DOHH2 (cell line): ENCODE results near the gene FRMD3.

ENCODE experiments used
- H3F3A ChIP-seq: fragments of 200-600 bp; sonication (generic), shearing (Covaris generic); 2 replicates; pipeline ENCODE4 v1.6.0; 2016; ENCODE audit warnings: antibody characterized with exemption, mild to moderate bottlenecking; ENCODE audit not compliant: control insufficient read depth, insufficient read depth
- H3K27ac ChIP-seq: fragments of 200-600 bp; sonication (generic); 2 replicates; pipeline ENCODE4 v1.5.1; 2014; ENCODE audit warnings: low read depth, mild to moderate bottlenecking, low read length, moderate library complexity
- H3K27me3 ChIP-seq: fragments of 200-600 bp; sonication (generic); 2 replicates; pipeline ENCODE4 v1.6.1; 2014; ENCODE audit warnings: mild to moderate bottlenecking, low read length, mixed read lengths; ENCODE audit not compliant: control insufficient read depth
- H3K36me3 ChIP-seq: fragments of 200-600 bp; sonication (generic); 2 replicates; pipeline ENCODE4 v1.6.1; 2014; ENCODE audit warnings: mild to moderate bottlenecking, low read length, moderate library complexity, mixed read lengths; ENCODE audit not compliant: control insufficient read depth
- H3K4me1 ChIP-seq: fragments of 200-600 bp; sonication (generic); 2 replicates; pipeline ENCODE4 v1.6.1; 2014; ENCODE audit warnings: mild to moderate bottlenecking, low read length, mixed read lengths; ENCODE audit not compliant: control insufficient read depth
- H3K4me2 ChIP-seq: fragments of 200-600 bp; sonication (generic); 2 replicates; pipeline ENCODE4 v1.6.0; 2014; ENCODE audit warnings: mild to moderate bottlenecking, low read length, moderate library complexity
- H3K4me3 ChIP-seq: fragments of 200-600 bp; sonication (generic); 2 replicates; pipeline ENCODE4 v1.5.1; 2014; ENCODE audit warnings: mild to moderate bottlenecking, low read length, mixed read lengths
- H3K79me2 ChIP-seq: fragments of 200-600 bp; sonication (generic); 2 replicates; pipeline ENCODE4 v1.6.1; 2014; ENCODE audit warnings: mild to moderate bottlenecking, low read length, mixed read lengths; ENCODE audit not compliant: control insufficient read depth
- H3K9me2 ChIP-seq: fragments of 200-600 bp; sonication (generic); replicated peaks from 2 replicates; pipeline ENCODE4 v1.6.1; 2014; ENCODE audit warnings: mild to moderate bottlenecking, low read length, mixed read lengths; ENCODE audit not compliant: control insufficient read depth
- H3K9me3 ChIP-seq: fragments of 200-600 bp; sonication (generic); 2 replicates; pipeline ENCODE4 v1.6.1; 2014; ENCODE audit warnings: antibody characterized with exemption, low read length, mixed read lengths; ENCODE audit not compliant: control insufficient read depth, insufficient read depth
- H4K20me1 ChIP-seq: fragments of 200-600 bp; sonication (generic); 2 replicates; pipeline ENCODE4 v1.6.0; 2014; ENCODE audit warnings: low read depth, mild to moderate bottlenecking, antibody characterized with exemption, low read length, moderate library complexity; ENCODE audit not compliant: control insufficient read depth, insufficient read depth
- EZH2phosphoT487 ChIP-seq: fragments of 200-600 bp; sonication (generic); IDR thresholded peaks from 2 replicates; pipeline ENCODE4 v1.6.1; 2017; ENCODE audit warnings: borderline replicate concordance, mild to moderate bottlenecking, antibody characterized with exemption, low read length, moderate library complexity, mixed read lengths
- TF ChIP-seq, protein P1 (sequence below): fragments of 200-600 bp; sonication (generic); IDR thresholded peaks from one replicate; pipeline ENCODE4 v1.5.1; 2014; ENCODE audit warnings: antibody characterized with exemption, mild to moderate bottlenecking, low read depth, low read length; ENCODE audit not compliant: poor library complexity, severe bottlenecking

The FRMD3 gene

DNA sequence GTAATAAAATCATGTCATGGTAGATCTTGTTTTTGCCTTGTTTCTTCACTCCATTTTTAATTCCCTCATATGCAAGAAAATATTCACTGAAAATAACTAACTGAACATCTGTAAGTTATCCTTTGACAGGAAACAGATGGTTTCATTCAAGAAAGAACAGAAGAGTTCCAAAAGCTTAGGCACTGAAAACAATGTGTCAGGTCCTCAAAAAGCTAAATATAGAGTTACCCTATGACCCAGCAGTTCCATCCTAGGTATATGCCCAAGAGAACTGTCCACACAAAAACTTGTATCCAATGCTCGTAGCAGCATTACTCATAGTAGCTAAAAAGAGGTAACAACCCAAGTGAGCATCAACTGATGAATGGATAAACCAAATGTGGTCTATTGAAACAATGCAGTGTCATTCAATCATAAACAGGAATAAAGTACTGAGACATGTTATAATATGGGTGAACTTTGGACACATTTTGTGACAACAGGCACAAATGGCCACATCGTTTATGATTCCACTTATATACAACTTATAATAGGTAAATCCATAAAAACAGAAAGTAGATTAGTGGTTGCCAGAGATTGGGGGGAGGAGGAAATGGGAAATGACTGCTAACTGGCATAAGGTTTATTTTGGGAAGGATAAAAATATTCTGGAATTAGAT, 231.0 kb downstream of the FRMD3 start:
- H4K20me1 ChIP-seq: no peaks in the 10 kb centered on the region
- no peak overlapping the region for H3K27ac ChIP-seq
- no peaks in the 10 kb centered on the region for H3K9me3 ChIP-seq
- no peaks in the 10 kb centered on the region for H3K36me3 ChIP-seq
- no peaks in the 10 kb centered on the region for H3K79me2 ChIP-seq
- H3F3A ChIP-seq: no peaks in the 10 kb centered on the region
- H3K27me3 ChIP-seq: no peaks in the 10 kb centered on the region
- TF ChIP-seq EZH2phosphoT487: no peak
- TF ChIP-seq, protein P1, sequence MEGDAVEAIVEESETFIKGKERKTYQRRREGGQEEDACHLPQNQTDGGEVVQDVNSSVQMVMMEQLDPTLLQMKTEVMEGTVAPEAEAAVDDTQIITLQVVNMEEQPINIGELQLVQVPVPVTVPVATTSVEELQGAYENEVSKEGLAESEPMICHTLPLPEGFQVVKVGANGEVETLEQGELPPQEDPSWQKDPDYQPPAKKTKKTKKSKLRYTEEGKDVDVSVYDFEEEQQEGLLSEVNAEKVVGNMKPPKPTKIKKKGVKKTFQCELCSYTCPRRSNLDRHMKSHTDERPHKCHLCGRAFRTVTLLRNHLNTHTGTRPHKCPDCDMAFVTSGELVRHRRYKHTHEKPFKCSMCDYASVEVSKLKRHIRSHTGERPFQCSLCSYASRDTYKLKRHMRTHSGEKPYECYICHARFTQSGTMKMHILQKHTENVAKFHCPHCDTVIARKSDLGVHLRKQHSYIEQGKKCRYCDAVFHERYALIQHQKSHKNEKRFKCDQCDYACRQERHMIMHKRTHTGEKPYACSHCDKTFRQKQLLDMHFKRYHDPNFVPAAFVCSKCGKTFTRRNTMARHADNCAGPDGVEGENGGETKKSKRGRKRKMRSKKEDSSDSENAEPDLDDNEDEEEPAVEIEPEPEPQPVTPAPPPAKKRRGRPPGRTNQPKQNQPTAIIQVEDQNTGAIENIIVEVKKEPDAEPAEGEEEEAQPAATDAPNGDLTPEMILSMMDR: no peak
- H3K4me1 ChIP-seq: no peaks in the 10 kb centered on the region
- no peaks in the 10 kb centered on the region for H3K9me2 ChIP-seq
- no peak overlapping the region for H3K4me3 ChIP-seq
- H3K4me2 ChIP-seq: no peak overlapping the region

DNA sequence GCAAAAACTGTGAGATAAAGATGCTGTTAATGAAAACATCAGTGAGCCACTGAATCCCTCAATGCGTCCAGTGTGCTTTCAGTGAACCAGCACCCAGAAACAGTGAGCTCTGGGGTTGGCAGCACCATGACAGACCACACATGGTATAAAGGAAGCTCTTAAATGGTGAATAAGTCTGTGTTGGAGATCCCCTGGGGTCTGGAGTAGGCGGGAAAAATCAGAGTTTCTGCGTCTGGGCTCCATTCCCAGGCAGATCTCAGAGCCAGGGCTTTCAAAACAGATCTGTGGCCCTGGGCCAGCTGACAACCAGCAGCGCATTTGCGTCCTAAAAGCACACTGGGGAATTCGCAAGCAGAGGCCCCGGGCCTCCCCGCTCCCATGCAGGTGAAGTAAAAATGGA, 233.5 kb downstream of the FRMD3 start:
- Histone ChIP-seq H3K79me2 (no peaks in the 10 kb centered on the region), H3K4me2 (no peak overlapping the region), H3K27ac (no peak overlapping the region)

DNA sequence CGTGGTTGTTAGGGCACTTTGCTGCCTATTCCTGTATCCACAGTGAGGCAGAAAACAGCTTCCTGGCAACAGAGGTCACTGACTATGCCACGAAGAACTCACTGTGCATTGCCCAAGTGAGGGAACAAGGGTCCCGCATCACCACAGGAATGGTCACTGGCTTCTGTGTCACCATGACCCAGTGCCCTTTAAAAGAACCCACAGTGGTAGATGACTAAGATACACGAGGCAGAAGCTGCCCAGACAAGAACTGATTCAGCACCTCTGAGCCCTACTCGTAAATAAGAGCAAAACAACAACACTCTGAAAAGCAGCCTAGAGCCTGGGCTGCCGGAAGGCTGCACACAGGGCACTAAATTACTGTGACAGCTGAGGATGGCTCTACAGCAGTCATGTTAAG, 238.6 kb downstream of the FRMD3 start:
- no peaks in the 10 kb centered on the region for H3K9me3 ChIP-seq
- no peaks in the 10 kb centered on the region for H3F3A ChIP-seq
- TF ChIP-seq EZH2phosphoT487: no peak
- TF ChIP-seq, protein P1: no peak
- H3K4me2 ChIP-seq: no peak overlapping the region
- H4K20me1 ChIP-seq: no peaks in the 10 kb centered on the region
- H3K4me3 ChIP-seq: no peak overlapping the region
- no peaks in the 10 kb centered on the region for H3K79me2 ChIP-seq
- H3K4me1 ChIP-seq: no peaks in the 10 kb centered on the region
- no peaks in the 10 kb centered on the region for H3K27me3 ChIP-seq
- H3K36me3 ChIP-seq: no peaks in the 10 kb centered on the region
- H3K27ac ChIP-seq: no peak overlapping the region
- H3K9me2 ChIP-seq: no peaks in the 10 kb centered on the region

More for the DNA sequence above, 233.5 kb downstream of the FRMD3 start:
- TF ChIP-seq, protein P1: no peak
- no peak for TF ChIP-seq EZH2phosphoT487
- Histone ChIP-seq H3K4me3 (no peak overlapping the region), H4K20me1 (no peaks in the 10 kb centered on the region), H3K4me1 (no peaks in the 10 kb centered on the region), H3K9me2 (no peaks in the 10 kb centered on the region), H3K36me3 (no peaks in the 10 kb centered on the region), H3K9me3 (no peaks in the 10 kb centered on the region), H3K27me3 (no peaks in the 10 kb centered on the region), H3F3A (no peaks in the 10 kb centered on the region)
